Astrocyte (in vitro differentiated cells and primary cell): ENCODE results near the gene MYO5B. TPM values are rescaled to one million over a fixed set of nuclear protein-coding genes. Genes with fewer than 3 reads are reported as not detected.

Experiments
- DNase-seq: peaks from one replicate; pipeline ENCODE4 v3.0.0-alpha.2; 2010; ENCODE audit warnings: low read depth
- FAIRE-seq: peaks from 2 replicates; lab custom pipeline; 2011; peaks lifted over from hg19 to GRCh38; lab: Jason Lieb, UNC
- H2AFZ ChIP-seq: 2 replicates; pipeline ENCODE4 v1.6.0; 2012; ENCODE audit warnings: low read depth, low read length, inconsistent platforms
- H3K27ac ChIP-seq: 2 replicates; pipeline ENCODE4 v1.5.1; 2011; ENCODE audit warnings: low read depth, low read length, inconsistent platforms
- H3K27me3 ChIP-seq: 2 replicates; pipeline ENCODE4 v1.6.0; 2011; ENCODE audit warnings: low read length, inconsistent platforms; ENCODE audit not compliant: insufficient read depth
- H3K36me3 ChIP-seq: 2 replicates; pipeline ENCODE4 v1.5.1; 2011; ENCODE audit warnings: low read length, inconsistent platforms; ENCODE audit not compliant: insufficient read depth
- H3K4me1 ChIP-seq: 2 replicates; pipeline ENCODE4 v1.5.1; 2011; ENCODE audit warnings: low read length, inconsistent platforms; ENCODE audit not compliant: insufficient read depth
- H3K4me2 ChIP-seq: 2 replicates; pipeline ENCODE4 v1.6.0; 2012; ENCODE audit warnings: low read length, inconsistent platforms
- H3K4me3 ChIP-seq: 2 replicates; pipeline ENCODE4 v1.5.1; 2011; ENCODE audit warnings: low read depth, mild to moderate bottlenecking, low read length, inconsistent platforms; ENCODE audit not compliant: insufficient read depth
- H3K79me2 ChIP-seq: 2 replicates; pipeline ENCODE4 v1.6.0; 2012; ENCODE audit warnings: mild to moderate bottlenecking, low read length, inconsistent platforms; ENCODE audit not compliant: insufficient read depth
- H3K9ac ChIP-seq: 2 replicates; pipeline ENCODE4 v1.6.0; 2012; ENCODE audit warnings: mild to moderate bottlenecking, low read length, inconsistent platforms
- H3K9me3 ChIP-seq: 2 replicates; pipeline ENCODE4 v1.5.1; 2012; ENCODE audit warnings: low read depth, mild to moderate bottlenecking, low read length, inconsistent platforms; ENCODE audit not compliant: insufficient read depth
- H4K20me1 ChIP-seq: 2 replicates; pipeline ENCODE4 v1.6.0; 2012; ENCODE audit warnings: low read length, inconsistent platforms; ENCODE audit not compliant: insufficient read depth
- H3K27ac Mint-ChIP-seq: one replicate; pipeline ENCODE4 v1.8.0; 2021; ENCODE audit warnings: mild to moderate bottlenecking, mixed read lengths; ENCODE audit not compliant: unreplicated experiment
- H3K27me3 Mint-ChIP-seq: one replicate; pipeline ENCODE4 v1.8.0; 2021; ENCODE audit warnings: low read depth, mixed read lengths; ENCODE audit not compliant: unreplicated experiment
- H3K36me3 Mint-ChIP-seq: one replicate; pipeline ENCODE4 v1.8.0; 2021; ENCODE audit warnings: low read depth, mixed read lengths; ENCODE audit not compliant: unreplicated experiment
- H3K4me1 Mint-ChIP-seq: one replicate; pipeline ENCODE4 v1.8.0; 2021; ENCODE audit warnings: low read depth, mixed read lengths; ENCODE audit not compliant: unreplicated experiment
- H3K4me3 Mint-ChIP-seq: one replicate; pipeline ENCODE4 v1.8.0; 2021; ENCODE audit warnings: mild to moderate bottlenecking, moderate library complexity, mixed read lengths; ENCODE audit not compliant: unreplicated experiment
- H3K9me3 Mint-ChIP-seq: one replicate; pipeline ENCODE4 v1.8.0; 2021; ENCODE audit warnings: mild to moderate bottlenecking, mixed read lengths; ENCODE audit not compliant: unreplicated experiment
- CTCF ChIP-seq: IDR thresholded peaks from 2 replicates; pipeline ENCODE4 v1.5.1; 2011; ENCODE audit warnings: low read depth, mild to moderate bottlenecking, inconsistent platforms, low read length, moderate library complexity; ENCODE audit not compliant: insufficient read depth
- EZH2 ChIP-seq: IDR thresholded peaks from 2 replicates; pipeline ENCODE4 v1.6.1; 2012; ENCODE audit warnings: mild to moderate bottlenecking, low read length, inconsistent platforms; ENCODE audit not compliant: insufficient read depth
- total RNA-seq: library from RNA; stranded (reverse); gene quantifications from 2 replicates; pipeline ENCODE4 v1.2.1, GENCODE V29; 2021

MYO5B gene
- total RNA-seq, 1 donor from 2014 or later: 8.3 TPM

- Histone ChIP-seq H3K79me2 (no peaks in the 10 kb centered on the region), H3K9me3 (no peaks in the 10 kb centered on the region), H3K4me2 (no peak overlapping the region), H3K4me3 (no peak overlapping the region), H4K20me1 (no peaks in the 10 kb centered on the region), H3K36me3 (no peaks in the 10 kb centered on the region), H3K9ac (no peak overlapping the region), H2AFZ (no peak overlapping the region), H3K27me3 (peaks cover 3% of the 10 kb centered on the region), H3K4me1 (no peaks in the 10 kb centered on the region), H3K27ac (no peak overlapping the region)
- Mint-ChIP-seq H3K4me1 (peaks cover 6% of the 10 kb centered on the region), H3K9me3 (peaks cover 2% of the 10 kb centered on the region), H3K4me3 (no peak overlapping the region), H3K36me3 (no peaks in the 10 kb centered on the region), H3K27me3 (peaks cover 2% of the 10 kb centered on the region), H3K27ac (no peak overlapping the region)
- no peak for FAIRE-seq
- DNase-seq: no peak
- TF ChIP-seq EZH2 (no peak), CTCF (no peak)
Measured at GRCh38 chr18:50167966-50168365, 27.0 kb downstream of the MYO5B start.

- H3K27me3 Mint-ChIP-seq: peaks cover 2% of the 10 kb centered on the region
- no peak overlapping the region for H3K4me3 Mint-ChIP-seq
- FAIRE-seq: no peak
Measured at GRCh38 chr18:50166901-50167300, 28.0 kb downstream of the MYO5B start.

More at GRCh38 chr18:50166901-50167300, 28.0 kb downstream of the MYO5B start:
- H3K4me1 ChIP-seq: no peaks in the 10 kb centered on the region
- Mint-ChIP-seq H3K36me3 (peaks cover 2% of the 10 kb centered on the region), H3K9me3 (no peaks in the 10 kb centered on the region), H3K27ac (no peak overlapping the region), H3K4me1 (peaks cover 16% of the 10 kb centered on the region)
- no peak overlapping the region for H3K27ac ChIP-seq
- H4K20me1 ChIP-seq: no peaks in the 10 kb centered on the region
- no peak overlapping the region for H3K9ac ChIP-seq
- H3K36me3 ChIP-seq: no peaks in the 10 kb centered on the region
- H3K4me3 ChIP-seq: no peak overlapping the region
- TF ChIP-seq EZH2 (no peak), CTCF (no peak)
- H3K4me2 ChIP-seq: no peak overlapping the region
- no peak overlapping the region for H2AFZ ChIP-seq
- peaks cover 8% of the 10 kb centered on the region for H3K27me3 ChIP-seq
- DNase-seq: no peak
- no peaks in the 10 kb centered on the region for H3K9me3 ChIP-seq
- no peaks in the 10 kb centered on the region for H3K79me2 ChIP-seq
